GM12878 (cell line): ENCODE data around the gene LIPG. TPM values are rescaled to one million over a fixed set of nuclear protein-coding genes. Genes with fewer than 3 reads are reported as not detected.

Experiments
- ATAC-seq: fragments of 200-7000 bp; cut with Tn5 transposase; 3 replicates; pipeline ENCODE4 v1.9.1; 2020; ENCODE audit warnings: mild to moderate bottlenecking, moderate library complexity
- BruUV-seq: library from RNA; stranded (reverse); fragments of 400-500 nt; replicated peaks from 2 replicates; lab custom pipeline; 2021; lab: Mats Ljungman, UMichigan
- CTCF ChIA-PET: fragments of 300-600 bp; sonication (Branson Sonifier 250); formaldehyde crosslinking; extraction: SDS; loops from one replicate; lab custom pipeline; 2021; ENCODE audit warnings: inconsistent platforms; lab: Yijun Ruan, JAX
- POLR2A ChIA-PET: fragments of 350-600 bp; formaldehyde crosslinking; extraction: SDS; loops from one replicate; lab custom pipeline; 2021; ENCODE audit warnings: inconsistent platforms; lab: Charles Lee
- RAD21 ChIA-PET: fragments of 300-600 bp; sonication (Branson Sonifier 250); formaldehyde crosslinking; loops from one replicate; lab custom pipeline; 2023; ENCODE audit warnings: antibody characterized with exemption; ENCODE audit not compliant: unreplicated experiment; lab: Charles Lee
- SMC1A ChIA-PET: fragments of 300-600 bp; sonication (Branson Sonifier 250); formaldehyde crosslinking; loops from one replicate; lab custom pipeline; 2023; ENCODE audit not compliant: unreplicated experiment, uncharacterized antibody; lab: Charles Lee
- DNase-seq: peaks from one replicate; pipeline ENCODE4 v3.0.0-alpha.2; 2011; ENCODE audit warnings: low read depth, low spot score
- FAIRE-seq: peaks from 3 replicates; lab custom pipeline; 2011; peaks lifted over from hg19 to GRCh38; lab: Jason Lieb, UNC
- H2AFZ ChIP-seq: 2 replicates; pipeline ENCODE4 v1.6.0; 2011; ENCODE audit warnings: low read depth, low read length, control low read depth; ENCODE audit not compliant: control insufficient read depth
- H3K27ac ChIP-seq: 2 replicates; pipeline ENCODE4 v1.5.1; 2011; ENCODE audit warnings: control low read depth; ENCODE audit not compliant: control insufficient read depth, insufficient read depth
- H3K27me3 ChIP-seq, 2 experiments: replicated peaks in 1 of 2; 2 replicates each; pipeline versions ENCODE4 v1.6.0 to v1.6.1; 2011; ENCODE audit warnings: low read length in 1 of 2; ENCODE audit not compliant: control insufficient read depth in 2 of 2, insufficient read depth in 2 of 2
- H3K36me3 ChIP-seq, 2 experiments: 2 replicates each; pipeline ENCODE4 v1.5.1; 2011; ENCODE audit warnings: low read length in 1 of 2; ENCODE audit not compliant: control insufficient read depth in 2 of 2, insufficient read depth in 2 of 2
- H3K4me1 ChIP-seq: 2 replicates; pipeline ENCODE4 v1.6.1; 2011; ENCODE audit warnings: mild to moderate bottlenecking, low read length, moderate library complexity, mixed read lengths; ENCODE audit not compliant: control insufficient read depth, insufficient read depth
- H3K4me2 ChIP-seq: 2 replicates; pipeline ENCODE4 v1.6.0; 2011; ENCODE audit warnings: control low read depth; ENCODE audit not compliant: control insufficient read depth, insufficient read depth
- H3K4me3 ChIP-seq: fragments of 200-600 bp; sonication (generic); 2 replicates; pipeline ENCODE4 v1.5.1; 2016
- H3K79me2 ChIP-seq: 2 replicates; pipeline ENCODE4 v1.6.0; 2011; ENCODE audit warnings: low read length; ENCODE audit not compliant: control insufficient read depth, insufficient read depth
- H3K9ac ChIP-seq: 2 replicates; pipeline ENCODE4 v1.8.0; 2011; ENCODE audit warnings: low read length, control low read depth, mixed read lengths; ENCODE audit not compliant: control insufficient read depth, insufficient read depth
- H3K9me3 ChIP-seq: replicated peaks from 3 replicates; pipeline ENCODE4 v1.5.1; 2011; ENCODE audit warnings: mild to moderate bottlenecking, low read length; ENCODE audit not compliant: control insufficient read depth, insufficient read depth
- H4K20me1 ChIP-seq: 2 replicates; pipeline ENCODE4 v1.6.0; 2011; ENCODE audit not compliant: control insufficient read depth, insufficient read depth
- BCL3 ChIP-seq: IDR thresholded peaks from 2 replicates; pipeline ENCODE4 v1.6.1; 2011; ENCODE audit warnings: borderline replicate concordance, low read depth, mild to moderate bottlenecking, moderate library complexity, low read length; ENCODE audit not compliant: insufficient read depth, poor library complexity, severe bottlenecking
- BRCA1 ChIP-seq: IDR thresholded peaks from 2 replicates; pipeline ENCODE4 v1.6.1; 2011; ENCODE audit warnings: low read depth, low read length, improper control_type of control experiment
- FOXM1 ChIP-seq: IDR thresholded peaks from 2 replicates; pipeline ENCODE4 v1.6.1; 2012; ENCODE audit warnings: low read depth, mild to moderate bottlenecking, inconsistent platforms, low read length, moderate library complexity
- MEF2A ChIP-seq: IDR thresholded peaks from 2 replicates; pipeline ENCODE4 v1.6.1; 2011; ENCODE audit warnings: low read depth, mild to moderate bottlenecking, low read length, moderate library complexity; ENCODE audit not compliant: insufficient read depth
- NFXL1 ChIP-seq: fragments of 450-650 bp; IDR thresholded peaks from 2 replicates; pipeline ENCODE4 v1.6.1; 2017; ENCODE audit warnings: antibody characterized with exemption, mild to moderate bottlenecking, borderline replicate concordance
- PAX5 ChIP-seq: IDR thresholded peaks from 2 replicates; pipeline ENCODE4 v1.6.1; 2011; ENCODE audit warnings: low read depth, low read length, borderline replicate concordance
- PBX3 ChIP-seq: IDR thresholded peaks from 2 replicates; pipeline ENCODE4 v1.6.1; 2011; ENCODE audit warnings: mild to moderate bottlenecking, low read depth, low read length, moderate library complexity; ENCODE audit not compliant: insufficient replicate concordance
- POLR2A ChIP-seq: IDR thresholded peaks from 2 replicates; pipeline ENCODE4 v1.6.1; 2011; ENCODE audit warnings: low read depth, mild to moderate bottlenecking, low read length
- SREBF1 ChIP-seq: IDR thresholded peaks from 2 replicates; pipeline ENCODE4 v1.6.1; 2012; ENCODE audit warnings: mild to moderate bottlenecking, low read length
- TCF12 ChIP-seq: IDR thresholded peaks from 2 replicates; pipeline ENCODE4 v1.6.1; 2011; ENCODE audit warnings: low read depth, mild to moderate bottlenecking, low read length
- whole genome bisulfite sequencing: methylation state at CpG from one replicate; pipeline ENCODE4 v1.1.6; 2016; ENCODE audit warnings: low lambda C conversion rate; ENCODE audit not compliant: insufficient replicate concordance, insufficient coverage; ENCODE audit errors: missing lambda C conversion rate; 5-methylcytosine and 5-hydroxymethylcytosine counted together
- in situ Hi-C: fragments of 300-500 bp; cut with MboI; formaldehyde crosslinking; loops from 9 replicates; pipeline ENCODE4 v1.14.3; 2018; ENCODE audit warnings: mixed read lengths
- intact Hi-C: fragments of 100-400 bp; cut with micrococcal nuclease; formaldehyde crosslinking; loops from one replicate; pipeline ENCODE4 v1.14.2; 2022; ENCODE audit not compliant: unreplicated experiment
- polyA plus RNA-seq, 11 experiments: library from polyadenylated mRNA; depleted of rRNA in 4 of 11; unstranded in 6 of 11; stranded (reverse) in 5 of 11; fragments of >200 nt; fragmentation: Nextera tagmentation in 4 of 11; fragmentation: Illumina TruSeq in 1 of 11; extraction: Ambion mirVana in 4 of 11; extraction: Trizol in 1 of 11; gene quantifications; 1 replicate in 1 of 11; 2 replicates in 10 of 11; pipeline versions ENCODE4 v1.2.1 to v1.2.3, GENCODE V29; 2011 to 2016; ENCODE audit warnings: inconsistent platforms in 2 of 11, missing spikeins in 2 of 11, low read depth in 1 of 11
- total RNA-seq, 4 experiments: library from RNA; depleted of rRNA in 3 of 4; stranded (reverse); fragments of >200 nt in 3 of 4; fragmentation: Illumina TruSeq in 1 of 4; extraction: Trizol in 1 of 4; gene quantifications; 2 replicates each; pipeline versions ENCODE4 v1.2.1 to v1.2.3, GENCODE V29; 2013 to 2021
- TF ChIP-seq, protein P1 (sequence below): fragments of 450-650 bp; formaldehyde crosslinking; IDR thresholded peaks from 2 replicates; pipeline ENCODE4 v1.4.0; 2020; ENCODE audit warnings: mild to moderate bottlenecking, moderate library complexity
- TF ChIP-seq, protein P2 (sequence below): IDR thresholded peaks from 2 replicates; pipeline ENCODE4 v1.6.1; 2011; ENCODE audit warnings: low read depth, low read length, improper control_type of control experiment, borderline replicate concordance

Gene LIPG
- total and polyA plus RNA-seq, 10 of the 15 experiments (the other 5 are each of a cell fraction or from before 2014, with no cell fraction given): 0.04 to 0.55 (median 0.18) TPM; not detected in 1

DNA sequence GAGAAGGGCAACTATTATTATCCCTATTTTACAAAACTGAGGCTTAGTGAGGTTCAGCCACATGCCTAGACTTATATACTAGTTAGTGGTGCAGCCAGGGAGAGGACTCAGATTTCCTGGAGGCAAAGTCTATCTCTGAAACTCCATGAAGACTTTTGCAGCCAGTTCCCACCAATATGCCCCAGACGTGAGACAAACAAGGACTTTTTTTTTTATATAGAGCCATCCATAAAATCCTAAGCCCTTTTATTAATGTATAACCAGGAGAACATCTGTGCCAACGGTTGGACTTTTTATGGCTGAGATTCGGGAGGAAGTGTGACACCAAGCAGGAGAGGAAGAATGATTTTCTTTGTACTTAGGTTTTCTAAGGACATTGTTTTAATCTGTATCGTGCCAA is 29.9 kb downstream of the LIPG start:
- no peak overlapping the region for H3K4me3 ChIP-seq
- SMC1A ChIA-PET: no interaction called here
- intact Hi-C loops (no loop called here), in situ Hi-C loops (no loop called here)
- H3K27me3 ChIP-seq: no peaks in the 10 kb centered on the region; a peak in 1 of 4 replicates
- no peak overlapping the region for H3K9ac ChIP-seq
- FAIRE-seq (no peak), ATAC-seq (no peak), DNase-seq (no peak)
- no peak overlapping the region for H2AFZ ChIP-seq
- RAD21 ChIA-PET: no interaction called here
- H3K4me2 ChIP-seq: no peak overlapping the region
- no peaks in the 10 kb centered on the region for H3K79me2 ChIP-seq
- H4K20me1 ChIP-seq: no peaks in the 10 kb centered on the region
- H3K9me3 ChIP-seq: no peaks in the 10 kb centered on the region
- no peak overlapping the region for H3K27ac ChIP-seq
- CTCF ChIA-PET: no interaction called here
- no peaks in the 10 kb centered on the region for H3K36me3 ChIP-seq
- POLR2A ChIA-PET: no interaction called here
- 1% methylated on average over 4 of the region's 4 CpGs for WGBS
- no TSS peak for BruUV-seq
- no peaks in the 10 kb centered on the region for H3K4me1 ChIP-seq
- TF ChIP-seq FOXM1 (no peak), NFXL1 (no peak), SREBF1 (no peak), MEF2A (no peak), POLR2A (no peak), BRCA1 (no peak), PBX3 (no peak), PAX5 (no peak), TCF12 (no peak), BCL3 (no peak)
- TF ChIP-seq, protein P1, sequence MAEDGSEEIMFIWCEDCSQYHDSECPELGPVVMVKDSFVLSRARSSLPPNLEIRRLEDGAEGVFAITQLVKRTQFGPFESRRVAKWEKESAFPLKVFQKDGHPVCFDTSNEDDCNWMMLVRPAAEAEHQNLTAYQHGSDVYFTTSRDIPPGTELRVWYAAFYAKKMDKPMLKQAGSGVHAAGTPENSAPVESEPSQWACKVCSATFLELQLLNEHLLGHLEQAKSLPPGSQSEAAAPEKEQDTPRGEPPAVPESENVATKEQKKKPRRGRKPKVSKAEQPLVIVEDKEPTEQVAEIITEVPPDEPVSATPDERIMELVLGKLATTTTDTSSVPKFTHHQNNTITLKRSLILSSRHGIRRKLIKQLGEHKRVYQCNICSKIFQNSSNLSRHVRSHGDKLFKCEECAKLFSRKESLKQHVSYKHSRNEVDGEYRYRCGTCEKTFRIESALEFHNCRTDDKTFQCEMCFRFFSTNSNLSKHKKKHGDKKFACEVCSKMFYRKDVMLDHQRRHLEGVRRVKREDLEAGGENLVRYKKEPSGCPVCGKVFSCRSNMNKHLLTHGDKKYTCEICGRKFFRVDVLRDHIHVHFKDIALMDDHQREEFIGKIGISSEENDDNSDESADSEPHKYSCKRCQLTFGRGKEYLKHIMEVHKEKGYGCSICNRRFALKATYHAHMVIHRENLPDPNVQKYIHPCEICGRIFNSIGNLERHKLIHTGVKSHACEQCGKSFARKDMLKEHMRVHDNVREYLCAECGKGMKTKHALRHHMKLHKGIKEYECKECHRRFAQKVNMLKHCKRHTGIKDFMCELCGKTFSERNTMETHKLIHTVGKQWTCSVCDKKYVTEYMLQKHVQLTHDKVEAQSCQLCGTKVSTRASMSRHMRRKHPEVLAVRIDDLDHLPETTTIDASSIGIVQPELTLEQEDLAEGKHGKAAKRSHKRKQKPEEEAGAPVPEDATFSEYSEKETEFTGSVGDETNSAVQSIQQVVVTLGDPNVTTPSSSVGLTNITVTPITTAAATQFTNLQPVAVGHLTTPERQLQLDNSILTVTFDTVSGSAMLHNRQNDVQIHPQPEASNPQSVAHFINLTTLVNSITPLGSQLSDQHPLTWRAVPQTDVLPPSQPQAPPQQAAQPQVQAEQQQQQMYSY (CRISPR knock-in tag): no peak
- TF ChIP-seq, protein P2, sequence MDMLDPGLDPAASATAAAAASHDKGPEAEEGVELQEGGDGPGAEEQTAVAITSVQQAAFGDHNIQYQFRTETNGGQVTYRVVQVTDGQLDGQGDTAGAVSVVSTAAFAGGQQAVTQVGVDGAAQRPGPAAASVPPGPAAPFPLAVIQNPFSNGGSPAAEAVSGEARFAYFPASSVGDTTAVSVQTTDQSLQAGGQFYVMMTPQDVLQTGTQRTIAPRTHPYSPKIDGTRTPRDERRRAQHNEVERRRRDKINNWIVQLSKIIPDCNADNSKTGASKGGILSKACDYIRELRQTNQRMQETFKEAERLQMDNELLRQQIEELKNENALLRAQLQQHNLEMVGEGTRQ: no peak
